ENCODE results near the gene GLA.

Gene GLA

GRCh38 chrX:101348452-101349192 lies 59.1 kb downstream of the GLA start, which contains the start of gene TIMM8A (continued):
- TF ChIP-seq PATZ1 (tag by site-specific recombination; IDR thresholded peaks at IDR 0.05) (peak; percentile 83), ZNF629 (tag by site-specific recombination; IDR thresholded peaks at IDR 0.05) (peak; percentile 72), ZNF324 (tag by site-specific recombination; IDR thresholded peaks at IDR 0.05) (no peak), ZNF114 (tag by site-specific recombination; IDR thresholded peaks at IDR 0.05) (no peak), SP7 (tag by site-specific recombination; IDR thresholded peaks at IDR 0.05) (peak; percentile 86), ZNF140 (tag by site-specific recombination; IDR thresholded peaks at IDR 0.05) (no peak), SP3 (tag by site-specific recombination; IDR thresholded peaks at IDR 0.05) (peak; percentile 79), HOXD13 (CRISPR knock-in tag; IDR thresholded peaks at IDR 0.05; ENCODE audit: borderline replicate concordance) (no peak), GLIS2 (tag by site-specific recombination; IDR thresholded peaks at IDR 0.05) (peak; percentile 50; the same call in 1 of the 2 replicates), ZNF623 (tag by site-specific recombination; IDR thresholded peaks at IDR 0.05) (no peak), ZNF571 (tag by site-specific recombination; IDR thresholded peaks at IDR 0.05) (no peak), KLF8 (tag by site-specific recombination; IDR thresholded peaks at IDR 0.05) (peak; percentile 84), PRDM6 (tag by site-specific recombination; IDR thresholded peaks at IDR 0.05) (no peak), ZNF391 (tag by site-specific recombination; IDR thresholded peaks at IDR 0.05; ENCODE audit: borderline replicate concordance, low read depth) (no peak), ZNF792 (tag by site-specific recombination; IDR thresholded peaks at IDR 0.05) (no peak), OSR2 (tag by site-specific recombination; IDR thresholded peaks at IDR 0.05) (no peak), ZNF292 (tag by site-specific recombination; IDR thresholded peaks at IDR 0.05; ENCODE audit: borderline replicate concordance, low read depth) (no peak), INSM2 (tag by site-specific recombination; IDR thresholded peaks at IDR 0.05) (no peak), ZNF416 (tag by site-specific recombination; IDR thresholded peaks at IDR 0.05) (no peak), ZNF692 (tag by site-specific recombination; IDR thresholded peaks at IDR 0.05) (peak; percentile 97), KLF7 (tag by site-specific recombination; IDR thresholded peaks at IDR 0.05; ENCODE audit: borderline replicate concordance) (0 out of 2 replicates have a peak, but pooled peaks have one; percentile 19), TRIM28 (IDR thresholded peaks at IDR 0.05; ENCODE audit: borderline replicate concordance, low read length) (no peak), ZNF785 (tag by site-specific recombination; IDR thresholded peaks at IDR 0.05) (no peak)
- TF ChIP-seq, protein P1, sequence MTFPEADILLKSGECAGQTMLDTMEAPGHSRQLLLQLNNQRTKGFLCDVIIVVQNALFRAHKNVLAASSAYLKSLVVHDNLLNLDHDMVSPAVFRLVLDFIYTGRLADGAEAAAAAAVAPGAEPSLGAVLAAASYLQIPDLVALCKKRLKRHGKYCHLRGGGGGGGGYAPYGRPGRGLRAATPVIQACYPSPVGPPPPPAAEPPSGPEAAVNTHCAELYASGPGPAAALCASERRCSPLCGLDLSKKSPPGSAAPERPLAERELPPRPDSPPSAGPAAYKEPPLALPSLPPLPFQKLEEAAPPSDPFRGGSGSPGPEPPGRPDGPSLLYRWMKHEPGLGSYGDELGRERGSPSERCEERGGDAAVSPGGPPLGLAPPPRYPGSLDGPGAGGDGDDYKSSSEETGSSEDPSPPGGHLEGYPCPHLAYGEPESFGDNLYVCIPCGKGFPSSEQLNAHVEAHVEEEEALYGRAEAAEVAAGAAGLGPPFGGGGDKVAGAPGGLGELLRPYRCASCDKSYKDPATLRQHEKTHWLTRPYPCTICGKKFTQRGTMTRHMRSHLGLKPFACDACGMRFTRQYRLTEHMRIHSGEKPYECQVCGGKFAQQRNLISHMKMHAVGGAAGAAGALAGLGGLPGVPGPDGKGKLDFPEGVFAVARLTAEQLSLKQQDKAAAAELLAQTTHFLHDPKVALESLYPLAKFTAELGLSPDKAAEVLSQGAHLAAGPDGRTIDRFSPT (tag by site-specific recombination; IDR thresholded peaks at IDR 0.05) = no peak
- TF ChIP-seq, protein P2, sequence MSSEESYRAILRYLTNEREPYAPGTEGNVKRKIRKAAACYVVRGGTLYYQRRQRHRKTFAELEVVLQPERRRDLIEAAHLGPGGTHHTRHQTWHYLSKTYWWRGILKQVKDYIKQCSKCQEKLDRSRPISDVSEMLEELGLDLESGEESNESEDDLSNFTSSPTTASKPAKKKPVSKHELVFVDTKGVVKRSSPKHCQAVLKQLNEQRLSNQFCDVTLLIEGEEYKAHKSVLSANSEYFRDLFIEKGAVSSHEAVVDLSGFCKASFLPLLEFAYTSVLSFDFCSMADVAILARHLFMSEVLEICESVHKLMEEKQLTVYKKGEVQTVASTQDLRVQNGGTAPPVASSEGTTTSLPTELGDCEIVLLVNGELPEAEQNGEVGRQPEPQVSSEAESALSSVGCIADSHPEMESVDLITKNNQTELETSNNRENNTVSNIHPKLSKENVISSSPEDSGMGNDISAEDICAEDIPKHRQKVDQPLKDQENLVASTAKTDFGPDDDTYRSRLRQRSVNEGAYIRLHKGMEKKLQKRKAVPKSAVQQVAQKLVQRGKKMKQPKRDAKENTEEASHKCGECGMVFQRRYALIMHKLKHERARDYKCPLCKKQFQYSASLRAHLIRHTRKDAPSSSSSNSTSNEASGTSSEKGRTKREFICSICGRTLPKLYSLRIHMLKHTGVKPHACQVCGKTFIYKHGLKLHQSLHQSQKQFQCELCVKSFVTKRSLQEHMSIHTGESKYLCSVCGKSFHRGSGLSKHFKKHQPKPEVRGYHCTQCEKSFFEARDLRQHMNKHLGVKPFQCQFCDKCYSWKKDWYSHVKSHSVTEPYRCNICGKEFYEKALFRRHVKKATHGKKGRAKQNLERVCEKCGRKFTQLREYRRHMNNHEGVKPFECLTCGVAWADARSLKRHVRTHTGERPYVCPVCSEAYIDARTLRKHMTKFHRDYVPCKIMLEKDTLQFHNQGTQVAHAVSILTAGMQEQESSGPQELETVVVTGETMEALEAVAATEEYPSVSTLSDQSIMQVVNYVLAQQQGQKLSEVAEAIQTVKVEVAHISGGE (tag by site-specific recombination; conservative IDR thresholded peaks at IDR 0.05; ENCODE audit: low read depth) = peak; percentile 85

Measured in HEK293 (cell line).